Hematopoietic multipotent progenitor cell (in vitro differentiated cells): ENCODE results near the gene ACAN. TPM values are rescaled to one million over a fixed set of nuclear protein-coding genes. Genes with fewer than 3 reads are reported as not detected.
A peak's percentile ranks its signal among the peaks of the same experiment; 100 is the strongest.

Experiments
- DNase-seq, 3 donors: peaks; one replicate each; pipeline ENCODE4 v3.0.0-alpha.2; 2011 to 2015; ENCODE audit warnings: low read depth in 2 of 3, low spot score in 2 of 3
- total RNA-seq: library from RNA; depleted of rRNA; stranded (reverse); fragments of >200 nt; gene quantifications from one replicate; pipeline ENCODE4 v1.2.3, GENCODE V29; 2012

The ACAN gene
- total RNA-seq, 1 donor, result not detected

GRCh38 chr15:88800738-88801137, 2.5 kb upstream of the ACAN start:
- no peak for DNase-seq

- no peak for DNase-seq
Observed at GRCh38 chr15:88802250-88802990, 816 bp upstream of the ACAN start.

GRCh38 chr15:88802991-88803240, 320 bp upstream of the ACAN start:
- DNase-seq, result no peak

GRCh38 chr15:88803920-88804247, 648 bp downstream of the ACAN start:
- no peak for DNase-seq

DNA sequence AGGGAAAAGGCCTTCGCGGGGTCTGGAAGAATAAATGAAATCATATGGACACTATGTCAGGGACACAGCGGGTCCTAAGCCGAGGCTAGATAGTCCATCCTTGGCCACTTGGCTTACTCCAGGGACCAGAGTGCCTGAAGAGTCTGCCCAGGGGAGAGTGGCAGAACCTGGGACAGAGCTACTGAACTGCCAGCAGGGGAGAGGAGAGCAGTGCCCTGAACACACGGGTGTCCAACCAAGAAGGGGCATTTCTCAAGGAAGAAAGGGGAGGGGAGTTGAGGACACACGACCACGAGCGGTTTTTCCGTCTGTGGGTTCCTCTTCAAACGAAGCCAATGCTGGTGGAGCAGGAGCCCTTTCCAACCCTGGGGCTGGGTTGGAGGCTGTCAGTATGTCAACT, 1.0 kb downstream of the ACAN start:
- no peak for DNase-seq

DNA sequence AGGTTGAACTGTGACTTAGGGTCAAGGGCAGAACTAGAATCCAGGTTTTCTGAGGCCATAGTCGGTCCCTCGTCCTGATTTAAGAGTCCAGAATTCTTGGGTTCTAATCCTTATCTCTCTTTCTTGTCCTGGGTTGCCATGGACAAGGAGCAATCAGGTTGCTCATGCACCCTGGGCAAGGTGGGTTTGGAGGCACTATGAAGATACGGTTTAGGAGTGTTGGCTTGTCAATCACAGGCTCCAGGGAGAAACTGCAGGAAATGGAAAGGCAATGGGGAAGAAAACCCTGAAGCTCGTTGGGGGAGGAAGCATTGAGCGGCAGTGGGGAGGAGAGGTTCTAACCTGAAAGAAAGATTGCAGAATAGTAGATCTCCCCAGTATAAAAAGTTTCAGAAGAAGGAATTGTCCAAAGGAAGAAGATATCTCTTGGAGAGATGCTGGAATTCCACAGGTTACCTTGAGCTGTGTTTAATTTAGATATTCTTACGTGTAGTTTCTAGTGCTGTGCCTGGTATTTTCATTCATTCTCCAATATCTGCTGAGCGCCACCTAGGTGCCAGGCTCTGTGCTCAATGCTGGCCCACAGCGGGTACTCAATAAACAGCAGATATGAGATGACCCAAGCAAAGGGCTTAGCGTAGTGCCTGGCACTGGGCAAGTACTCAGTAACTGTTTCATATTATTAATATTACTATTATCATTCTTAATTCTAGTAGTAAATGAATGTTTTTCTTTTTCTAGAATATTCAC, 2.0 kb downstream of the ACAN start:
- no peak for DNase-seq

DNA sequence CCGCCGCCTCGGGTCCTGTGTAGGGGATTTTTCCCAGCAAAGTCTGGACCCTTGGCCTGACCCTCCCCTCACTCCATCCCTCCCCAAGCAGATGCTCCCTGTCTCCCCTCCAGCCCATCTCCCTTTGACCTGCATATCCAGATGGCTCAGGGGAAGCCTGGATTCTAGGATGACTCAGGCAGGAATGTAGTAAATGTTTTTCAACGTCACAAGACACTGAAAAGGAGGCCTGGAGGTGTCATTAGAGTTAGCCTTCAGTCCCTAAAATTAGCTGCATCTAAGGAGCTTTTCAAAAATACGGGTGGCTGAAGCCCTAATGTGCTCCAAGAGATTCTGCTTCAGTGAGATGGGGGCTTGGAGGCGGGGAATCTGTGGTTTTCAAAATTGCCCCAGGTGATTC, 7.2 kb downstream of the ACAN start:
- DNase-seq, result no peak

- DNase-seq, result no peak
Observed at GRCh38 chr15:88812133-88812532, 8.9 kb downstream of the ACAN start.

- no peak for DNase-seq
Observed at GRCh38 chr15:88813960-88814359, 10.7 kb downstream of the ACAN start.

DNA sequence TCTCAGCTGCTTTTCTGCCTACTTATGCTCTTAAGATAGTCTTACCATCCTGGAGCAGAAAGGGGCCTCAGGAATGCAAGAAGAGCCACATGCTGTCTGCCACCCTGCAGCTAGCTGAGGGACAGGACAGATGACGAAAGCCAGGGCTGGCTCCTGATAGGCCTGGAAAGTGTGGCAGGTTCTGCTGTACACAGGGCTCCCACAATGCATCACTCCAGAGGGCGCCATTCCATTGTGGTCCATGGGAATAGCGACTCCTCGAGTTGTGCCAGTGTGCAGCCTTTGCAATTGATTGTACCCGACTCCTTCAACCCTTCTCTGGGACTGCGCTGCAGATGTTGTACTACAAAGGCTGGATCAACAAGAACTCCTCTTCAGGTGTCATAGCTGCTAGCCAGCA, 11.2 kb downstream of the ACAN start:
- DNase-seq, result no peak

DNA sequence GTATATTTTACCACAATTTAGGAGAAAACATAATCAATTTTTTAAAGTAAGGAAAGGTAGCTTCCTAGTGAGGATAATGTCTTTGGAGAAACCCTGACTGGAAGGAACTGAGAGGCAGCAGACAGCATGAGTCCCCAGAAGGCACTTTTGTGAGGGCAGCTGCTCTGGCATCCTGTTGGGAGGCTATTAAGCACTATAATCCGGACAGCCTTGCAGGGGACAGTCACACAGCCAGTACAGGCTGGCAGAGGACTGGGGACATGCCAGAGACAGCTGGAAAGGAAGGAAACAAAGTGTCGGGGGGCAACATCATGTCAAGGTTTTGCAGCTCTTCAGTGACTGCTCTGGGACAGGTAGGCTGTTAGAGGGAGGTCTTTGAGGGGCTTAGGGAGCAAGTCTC, 15.7 kb downstream of the ACAN start:
- DNase-seq, result no peak

DNA sequence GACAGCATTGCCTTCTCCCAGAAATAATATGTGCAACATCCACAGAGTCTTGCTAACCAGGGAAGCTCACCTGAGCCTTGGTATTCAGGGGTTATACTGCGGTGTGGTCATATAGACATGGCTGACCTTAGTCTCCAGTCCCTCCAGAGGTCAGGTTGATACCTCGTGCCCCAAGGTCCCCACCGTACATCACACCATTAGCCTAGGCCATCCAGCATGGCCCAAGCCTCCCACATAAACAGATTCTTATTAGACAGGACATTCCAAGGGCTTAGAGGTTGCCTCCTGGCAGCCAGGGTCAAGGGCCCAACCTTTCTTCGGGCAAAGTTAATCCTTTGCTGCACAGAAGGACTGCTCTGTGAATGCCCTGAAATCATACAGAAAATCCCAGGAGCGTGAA, 18.8 kb downstream of the ACAN start:
- DNase-seq, result no peak

GRCh38 chr15:88828791-88829190, 25.6 kb downstream of the ACAN start:
- no peak for DNase-seq

DNA sequence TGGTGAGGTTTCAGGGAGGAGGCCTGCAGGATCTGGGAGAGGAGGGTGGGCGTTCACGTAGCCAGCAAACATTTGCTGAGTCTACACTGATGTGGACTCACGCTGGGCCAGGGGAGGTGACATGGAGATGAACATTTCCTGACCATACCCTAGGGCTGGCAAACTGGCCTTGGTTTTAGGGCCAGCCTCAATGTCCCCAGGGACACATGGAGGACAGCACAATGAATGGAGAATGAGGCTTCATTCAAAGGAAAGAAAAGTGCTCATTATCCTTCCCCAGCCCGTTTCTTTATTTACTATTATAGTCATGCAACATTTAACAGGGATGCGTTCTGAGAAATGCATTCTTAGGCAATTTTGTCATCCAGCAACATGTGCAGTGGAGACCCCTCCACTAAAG, 26.8 kb downstream of the ACAN start:
- no peak for DNase-seq

DNA sequence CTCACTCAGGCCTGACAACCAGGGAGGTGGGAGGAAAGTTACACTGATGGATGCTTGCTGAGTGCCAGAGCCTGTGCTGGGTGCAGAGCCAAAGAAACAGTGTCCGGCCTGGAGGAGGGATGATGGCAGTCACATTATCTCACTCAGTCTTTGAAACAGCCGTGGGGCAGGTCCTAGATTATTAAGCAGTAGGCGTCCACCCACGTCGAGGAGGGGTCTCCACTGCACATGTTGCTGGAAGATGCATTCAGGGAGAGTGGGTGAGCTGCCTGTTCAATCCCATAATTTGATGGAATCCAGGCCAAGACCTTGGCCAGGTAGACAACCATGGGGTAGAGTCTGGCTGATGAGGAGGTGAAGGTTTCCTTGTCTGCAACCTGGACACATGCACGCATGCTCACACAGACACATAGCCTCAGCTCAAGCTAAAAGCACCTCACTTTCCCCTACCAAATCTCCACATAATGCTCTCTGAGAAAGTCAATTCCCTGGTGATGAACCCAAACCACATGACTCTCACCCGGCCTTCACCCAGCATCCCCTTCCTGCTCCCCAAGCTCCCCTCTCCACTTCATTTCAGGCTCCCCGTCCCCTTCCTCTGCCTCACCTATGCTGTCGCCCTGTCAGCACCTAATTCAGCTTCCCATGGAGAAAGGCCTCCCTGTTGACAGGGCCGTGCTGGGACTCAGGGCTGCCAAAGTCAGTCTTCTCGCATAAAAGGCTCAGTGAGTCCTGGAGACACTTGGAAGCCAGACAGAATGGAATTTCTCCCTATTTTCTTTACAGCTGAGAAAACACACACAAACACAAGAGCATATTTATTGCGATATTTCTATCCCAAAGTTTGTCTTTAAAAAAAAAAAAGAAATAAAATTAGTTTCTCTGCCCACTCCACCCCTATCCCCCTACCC, 29.8 kb downstream of the ACAN start:
- DNase-seq, result no peak

- no peak for DNase-seq
Observed at GRCh38 chr15:88833731-88834100, 30.5 kb downstream of the ACAN start.

DNA sequence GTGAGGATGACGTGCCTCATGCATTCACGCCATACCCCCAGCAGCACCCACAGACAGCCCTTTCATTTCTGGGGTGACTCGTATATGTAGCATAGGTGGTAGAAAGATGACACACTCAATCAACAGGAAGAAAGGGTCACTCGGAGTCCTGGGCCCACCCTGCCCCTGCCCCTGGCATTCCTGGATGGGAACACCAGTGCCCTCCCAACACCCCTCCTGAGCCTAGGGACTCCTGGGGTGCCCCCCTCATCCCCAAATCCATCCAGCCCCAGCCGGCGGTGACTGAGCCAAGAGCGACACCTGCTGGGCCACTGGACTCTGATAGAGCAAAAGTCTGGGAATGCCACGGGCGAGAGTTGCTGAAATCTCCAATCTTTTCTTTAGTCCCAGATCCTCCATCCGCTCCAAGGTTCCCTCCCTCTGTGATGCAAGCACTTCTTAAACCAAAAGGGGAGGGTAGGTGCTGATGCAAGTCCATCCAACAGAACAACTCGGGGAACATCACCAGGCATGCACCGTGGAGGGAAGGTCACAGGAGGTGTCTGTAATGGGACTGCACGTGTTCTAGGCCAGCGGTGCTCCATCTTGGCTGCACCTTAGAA, 31.1 kb downstream of the ACAN start:
- DNase-seq, result peak in 2 of 3 donors; percentile 26 to 35

GRCh38 chr15:88835119-88835518, 31.9 kb downstream of the ACAN start:
- no peak for DNase-seq

GRCh38 chr15:88835646-88836045, 32.4 kb downstream of the ACAN start:
- no peak for DNase-seq

DNA sequence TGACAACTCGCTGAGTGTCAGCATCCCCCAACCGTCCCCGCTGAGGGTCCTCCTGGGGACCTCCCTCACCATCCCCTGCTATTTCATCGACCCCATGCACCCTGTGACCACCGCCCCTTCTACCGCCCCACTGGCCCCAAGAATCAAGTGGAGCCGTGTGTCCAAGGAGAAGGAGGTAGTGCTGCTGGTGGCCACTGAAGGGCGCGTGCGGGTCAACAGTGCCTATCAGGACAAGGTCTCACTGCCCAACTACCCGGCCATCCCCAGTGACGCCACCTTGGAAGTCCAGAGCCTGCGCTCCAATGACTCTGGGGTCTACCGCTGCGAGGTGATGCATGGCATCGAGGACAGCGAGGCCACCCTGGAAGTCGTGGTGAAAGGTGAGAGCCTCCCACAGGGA, 35.4 kb downstream of the ACAN start:
- no peak for DNase-seq

DNA sequence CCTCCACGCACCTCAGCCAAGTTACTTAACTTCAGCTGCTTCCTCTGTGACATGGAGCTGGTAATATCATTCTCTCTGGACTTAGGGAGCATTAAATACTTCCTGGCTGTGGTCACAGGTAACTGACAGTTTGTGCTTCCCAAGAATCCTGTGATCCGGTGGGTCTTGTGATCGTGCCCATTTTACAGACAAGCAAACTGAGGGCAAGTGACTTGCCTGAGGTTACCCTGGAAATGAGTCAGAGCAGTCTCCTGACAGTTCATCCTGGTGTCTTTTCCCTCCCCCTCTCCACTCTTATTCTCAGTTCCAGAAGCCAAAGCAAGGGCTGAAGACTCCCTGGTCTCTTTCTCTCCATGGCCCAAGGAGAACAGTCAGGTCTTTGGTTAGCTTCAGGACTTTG, 35.9 kb downstream of the ACAN start:
- DNase-seq, result no peak
